Measurements from ENCODE around the gene SSTR5.

SSTR5 gene

GRCh38 chr16:1127971-1128715, 55.6 kb downstream of the SSTR5 start:
- no peak for TF ChIP-seq CTCF (conservative IDR thresholded peaks at IDR 0.05; ENCODE audit: low read depth, low read length)

GRCh38 chr16:1129106-1129960, 56.8 kb downstream of the SSTR5 start:
- no peak for TF ChIP-seq CTCF (conservative IDR thresholded peaks at IDR 0.05; ENCODE audit: low read depth, low read length)
- no peak for DNase-seq (ENCODE audit: low read depth)
- H3K4me3 ChIP-seq (ENCODE audit: low read depth, low read length) = no peak overlapping the region

More at GRCh38 chr16:1127971-1128715, 55.6 kb downstream of the SSTR5 start:
- no peak for DNase-seq (ENCODE audit: low read depth)
- no peak overlapping the region for H3K4me3 ChIP-seq (ENCODE audit: low read depth, low read length)

- DNase-seq (ENCODE audit: low read depth) = no peak
- no peak overlapping the region for H3K4me3 ChIP-seq (ENCODE audit: low read depth, low read length)
- TF ChIP-seq CTCF (conservative IDR thresholded peaks at IDR 0.05; ENCODE audit: low read depth, low read length) = no peak
Measured at GRCh38 chr16:1130382-1130781, 57.8 kb downstream of the SSTR5 start.

All from choroid plexus epithelial cell (primary cell).